ENCODE data around the gene DGAT2. TPM values are rescaled to one million over a fixed set of nuclear protein-coding genes. Genes with fewer than 3 reads are reported as not detected.

DGAT2 gene
- polyA plus RNA-seq, 3 donors, result 140 to 1,953 (median 168) TPM

GRCh38 chr11:75812542-75813040 lies 44.0 kb downstream of the DGAT2 start:
- WGBS, 3 donors, result 65 to 79% (median 72%) methylated on average over 2 of the region's 2 CpGs
- H3K27ac ChIP-seq (ENCODE audit: low read depth, low read length), result no peak overlapping the region

- H3K27ac ChIP-seq (ENCODE audit: low read depth, low read length), result no peak overlapping the region
- 54 to 72% (median 64%) methylated on average over 2 of the region's 2 CpGs for WGBS, 3 donors
Measured at GRCh38 chr11:75813124-75813523, 44.5 kb downstream of the DGAT2 start.

- no peak overlapping the region for H3K27ac ChIP-seq (ENCODE audit: low read depth, low read length)
- 58 to 96% (median 77%) methylated on average over 1 of the region's 1 CpG for WGBS, 3 donors
Measured at GRCh38 chr11:75813622-75814039, 45.1 kb downstream of the DGAT2 start.

GRCh38 chr11:75814363-75814676 lies 45.7 kb downstream of the DGAT2 start:
- peak overlapping the region; percentile 52 for H3K27ac ChIP-seq (ENCODE audit: low read depth, low read length)
- WGBS, 3 donors, result 0 to 1% (median 0%) methylated on average over 12 of the region's 12 CpGs

- peak within 1 kb of the TSS; percentile 81 for H3K27ac ChIP-seq (ENCODE audit: low read depth, low read length)
- 1% methylated on average over 37 to 39 of the region's 39 CpGs for WGBS, 3 donors
Measured at GRCh38 chr11:75814677-75815344, 46.2 kb downstream of the DGAT2 start, which contains the start of gene UVRAG. Gene UVRAG (plus strand): TSS chr11:75815210. CDS start chr11:75815408, 198 bp downstream.

- H3K27ac ChIP-seq (ENCODE audit: low read depth, low read length), result peak overlapping the region; percentile 81
- 0% methylated on average over 57 to 60 of the region's 60 CpGs for WGBS, 3 donors
Measured at GRCh38 chr11:75815345-75816168, 47.0 kb downstream of the DGAT2 start.

- 8 to 48% (median 10%) methylated on average over 6 of the region's 6 CpGs for WGBS, 3 donors
- H3K27ac ChIP-seq (ENCODE audit: low read depth, low read length), result no peak overlapping the region
Measured at GRCh38 chr11:75816561-75817239, 48.1 kb downstream of the DGAT2 start.

- WGBS, 3 donors, result 77 to 96% (median 93%) methylated on average over 1 of the region's 1 CpG
- no peak overlapping the region for H3K27ac ChIP-seq (ENCODE audit: low read depth, low read length)
Measured at GRCh38 chr11:75820645-75821044, 52.1 kb downstream of the DGAT2 start.

GRCh38 chr11:75821202-75821601 lies 52.6 kb downstream of the DGAT2 start:
- H3K27ac ChIP-seq (ENCODE audit: low read depth, low read length), result no peak overlapping the region
- 95 to 98% (median 96%) methylated on average over 5 of the region's 5 CpGs for WGBS, 3 donors

GRCh38 chr11:75822541-75822940 lies 54.0 kb downstream of the DGAT2 start:
- H3K27ac ChIP-seq (ENCODE audit: low read depth, low read length), result no peak overlapping the region
- 61 to 65% (median 62%) methylated on average over 3 of the region's 3 CpGs for WGBS, 3 donors

- H3K27ac ChIP-seq (ENCODE audit: low read depth, low read length), result no peak overlapping the region
- 72 to 84% (median 80%) methylated on average over 4 of the region's 4 CpGs for WGBS, 3 donors
Measured at GRCh38 chr11:75823415-75823814, 54.8 kb downstream of the DGAT2 start.

GRCh38 chr11:75823946-75824345 lies 55.4 kb downstream of the DGAT2 start:
- WGBS, 3 donors, result 17 to 66% (median 54%) methylated on average over 4 of the region's 4 CpGs

GRCh38 chr11:75826461-75827230 lies 58.1 kb downstream of the DGAT2 start:
- no peak overlapping the region for H3K27ac ChIP-seq (ENCODE audit: low read depth, low read length)
- 22 to 46% (median 27%) methylated on average over 4 of the region's 4 CpGs for WGBS, 3 donors

More at GRCh38 chr11:75823946-75824345, 55.4 kb downstream of the DGAT2 start:
- no peak overlapping the region for H3K27ac ChIP-seq (ENCODE audit: low read depth, low read length)

- no peak overlapping the region for H3K27ac ChIP-seq (ENCODE audit: low read depth, low read length)
- WGBS, 3 donors, result 65 to 69% (median 68%) methylated on average over 5 of the region's 5 CpGs
Measured at GRCh38 chr11:75827562-75827961, 59.0 kb downstream of the DGAT2 start.

- H3K27ac ChIP-seq (ENCODE audit: low read depth, low read length), result no peak overlapping the region
- WGBS, 3 donors, result 84 to 89% (median 87%) methylated on average over 6 of the region's 6 CpGs
Measured at GRCh38 chr11:75831915-75832502, 63.4 kb downstream of the DGAT2 start.

GRCh38 chr11:75834728-75835127 lies 66.2 kb downstream of the DGAT2 start:
- no peak overlapping the region for H3K27ac ChIP-seq (ENCODE audit: low read depth, low read length)
- WGBS, 3 donors, result 87 to 94% (median 90%) methylated on average over 3 of the region's 3 CpGs

GRCh38 chr11:75836417-75836816 lies 67.8 kb downstream of the DGAT2 start:
- no peak overlapping the region for H3K27ac ChIP-seq (ENCODE audit: low read depth, low read length)
- 49 to 90% (median 54%) methylated on average over 3 of the region's 3 CpGs for WGBS, 3 donors

- H3K27ac ChIP-seq (ENCODE audit: low read depth, low read length), result no peak overlapping the region
Measured at GRCh38 chr11:75839851-75840250, 71.3 kb downstream of the DGAT2 start.
